WTC11 (cell line): ENCODE results near the gene PRKCZ.

Source experiments
- CTCF ChIP-seq: fragments of 200-600 bp; IDR thresholded peaks from 2 replicates; pipeline ENCODE4 v1.8.0; 2022; ENCODE audit warnings: antibody characterized with exemption
- FOXK1 ChIP-seq: sonication (generic); formaldehyde crosslinking; IDR thresholded peaks from 2 replicates; pipeline ENCODE4 v1.8.0; 2022; ENCODE audit warnings: mild to moderate bottlenecking, moderate library complexity, missing genetic modification reagents
- HMGXB4 ChIP-seq: sonication (generic); formaldehyde crosslinking; IDR thresholded peaks from 2 replicates; pipeline ENCODE4 v1.8.1; 2023; ENCODE audit warnings: mild to moderate bottlenecking, moderate library complexity, missing genetic modification reagents
- KAT7 ChIP-seq: sonication (generic); formaldehyde crosslinking; IDR thresholded peaks from 2 replicates; pipeline ENCODE4 v1.8.1; 2023; ENCODE audit warnings: missing genetic modification reagents, mild to moderate bottlenecking, borderline replicate concordance
- MYBL2 ChIP-seq: sonication (generic); formaldehyde crosslinking; IDR thresholded peaks from 2 replicates; pipeline ENCODE4 v1.8.1; 2023; ENCODE audit warnings: mild to moderate bottlenecking, moderate library complexity, missing genetic modification reagents
- OVOL2 ChIP-seq: fragments of 250-450 bp; sonication (Bioruptor Pico); IDR thresholded peaks from 2 replicates; pipeline ENCODE4 v1.9.0; 2021; ENCODE audit warnings: mild to moderate bottlenecking, borderline replicate concordance
- SMAD3 ChIP-seq: sonication (generic); formaldehyde crosslinking; IDR thresholded peaks from 2 replicates; pipeline ENCODE4 v1.8.0; 2022; ENCODE audit warnings: missing genetic modification reagents, mild to moderate bottlenecking, borderline replicate concordance
- TEAD4 ChIP-seq: sonication (generic); formaldehyde crosslinking; IDR thresholded peaks from 2 replicates; pipeline ENCODE4 v1.8.0; 2022; ENCODE audit warnings: mild to moderate bottlenecking, missing genetic modification reagents
- ZBTB21 ChIP-seq: sonication (generic); formaldehyde crosslinking; IDR thresholded peaks from 2 replicates; pipeline ENCODE4 v1.8.1; 2023; ENCODE audit warnings: mild to moderate bottlenecking, missing genetic modification reagents, borderline replicate concordance
- ZNF232 ChIP-seq: sonication (generic); formaldehyde crosslinking; IDR thresholded peaks from 2 replicates; pipeline ENCODE4 v1.8.0; 2022; ENCODE audit warnings: mild to moderate bottlenecking, missing genetic modification reagents

- TF ChIP-seq ZBTB21 (CRISPR knock-in tag) (no peak), HMGXB4 (CRISPR knock-in tag) (no peak), CTCF (no peak), TEAD4 (CRISPR knock-in tag) (no peak), KAT7 (CRISPR knock-in tag) (no peak), SMAD3 (CRISPR knock-in tag) (no peak), MYBL2 (CRISPR knock-in tag) (no peak), FOXK1 (no peak), OVOL2 (CRISPR knock-in tag) (no peak), ZNF232 (CRISPR knock-in tag) (no peak)
Observed at GRCh38 chr1:2119886-2120285, 69.7 kb downstream of the PRKCZ start.
